B cell (primary cell): Measurements from ENCODE around the gene SSU72. TPM values are rescaled to one million over a fixed set of nuclear protein-coding genes. Genes with fewer than 3 reads are reported as not detected.
A peak's percentile ranks its signal among the peaks of the same experiment; 100 is the strongest.

Experiments
- ATAC-seq: fragments of 200-7000 bp; cut with Tn5 transposase; one replicate; pipeline ENCODE4 v1.10.0; 2021; ENCODE audit warnings: low read depth, mild to moderate bottlenecking, moderate number of reproducible peaks, moderate library complexity
- CTCF ChIA-PET: fragments of 350-600 bp; sonication (Branson Sonifier 250); formaldehyde crosslinking; loops from one replicate; lab custom pipeline; 2021; ENCODE audit warnings: antibody characterized with exemption, inconsistent platforms; lab: Charles Lee
- POLR2A ChIA-PET: fragments of 350-600 bp; sonication (Branson Sonifier 250); formaldehyde crosslinking; loops from one replicate; lab custom pipeline; 2021; ENCODE audit warnings: antibody characterized with exemption; lab: Charles Lee
- DNase-seq: peaks from one replicate; pipeline ENCODE4 v3.0.0; 2013
- H2AFZ ChIP-seq: 2 replicates; pipeline ENCODE4 v1.6.1; 2012; ENCODE audit warnings: mild to moderate bottlenecking, low read depth, low read length; ENCODE audit not compliant: insufficient read depth, poor library complexity, severe bottlenecking
- H3K27ac ChIP-seq, 2 donors: 1 replicate in 1 of 2; 2 replicates in 1 of 2; pipeline ENCODE4 v1.5.1; 2012 to 2013; ENCODE audit warnings: low read length in 2 of 2, mild to moderate bottlenecking in 2 of 2, moderate library complexity in 1 of 2
- H3K27me3 ChIP-seq, 4 experiments: fragments of 200-600 bp in 1 of 4; sonication (generic) in 1 of 4; replicated peaks in 1 of 4; 1 replicate in 2 of 4; 2 replicates in 2 of 4; pipeline versions ENCODE4 v1.6.1 to v1.7.0; 2013 to 2016; ENCODE audit warnings: low read length in 3 of 4, mild to moderate bottlenecking in 2 of 4, mixed read lengths in 1 of 4, moderate library complexity in 1 of 4; ENCODE audit not compliant: insufficient read depth in 4 of 4, control insufficient read depth in 3 of 4; ENCODE audit errors: control extremely low read depth in 1 of 4
- H3K36me3 ChIP-seq, 2 experiments: replicated peaks in 1 of 2; 1 replicate in 1 of 2; 2 replicates in 1 of 2; pipeline versions ENCODE4 v1.6.1 to v1.7.1; 2013; ENCODE audit warnings: low read length in 1 of 2; ENCODE audit not compliant: insufficient read depth in 2 of 2, control insufficient read depth in 1 of 2; ENCODE audit errors: control extremely low read depth in 1 of 2, extremely low read depth in 1 of 2
- H3K4me1 ChIP-seq, 2 donors: fragments of 200-600 bp in 1 of 2; sonication (generic) in 1 of 2; 1 replicate in 1 of 2; 2 replicates in 1 of 2; pipeline versions ENCODE4 v1.5.1 to v1.6.1; 2013 to 2017; ENCODE audit warnings: low read length in 2 of 2; ENCODE audit not compliant: control insufficient read depth in 2 of 2, insufficient read depth in 2 of 2
- H3K4me2 ChIP-seq: replicated peaks from 2 replicates; pipeline ENCODE3; 2012; ENCODE audit warnings: mild to moderate bottlenecking, low read depth, low read length; ENCODE audit not compliant: poor library complexity, severe bottlenecking
- H3K4me3 ChIP-seq, 5 experiments: fragments of 200-600 bp in 1 of 5; sonication (generic) in 1 of 5; 1 replicate in 3 of 5; 2 replicates in 2 of 5; pipeline versions ENCODE4 v1.5.1 to v1.7.0; 2011 to 2016; ENCODE audit warnings: low read length in 4 of 5, mild to moderate bottlenecking in 4 of 5, low read depth in 2 of 5, control low read depth in 1 of 5, moderate library complexity in 1 of 5; ENCODE audit not compliant: insufficient read depth in 1 of 5; ENCODE audit errors: control extremely low read depth in 1 of 5, extremely low read depth in 1 of 5
- H3K79me2 ChIP-seq: fragments of 200-600 bp; sonication (generic); one replicate; pipeline ENCODE4 v1.6.0; 2016; ENCODE audit warnings: low read length; ENCODE audit not compliant: control insufficient read depth, insufficient read depth
- H3K9ac ChIP-seq: fragments of 200-600 bp; sonication (generic); 2 replicates; pipeline ENCODE4 v1.6.1; 2017; ENCODE audit warnings: mild to moderate bottlenecking, low read length, moderate library complexity
- H3K9me3 ChIP-seq, 3 donors: one replicate each; pipeline versions ENCODE4 v1.6.1 to v1.7.1; 2013; ENCODE audit warnings: low read length in 2 of 3; ENCODE audit not compliant: control insufficient read depth in 2 of 3, insufficient read depth in 1 of 3; ENCODE audit errors: control extremely low read depth in 1 of 3
- H4K20me1 ChIP-seq: 2 replicates; pipeline ENCODE4 v1.6.0; 2012; ENCODE audit warnings: mild to moderate bottlenecking, low read length; ENCODE audit not compliant: insufficient read depth, control insufficient read depth, poor library complexity, severe bottlenecking
- H3K27ac Mint-ChIP-seq: one replicate; pipeline ENCODE4 v1.8.0; 2021; ENCODE audit warnings: mixed read lengths
- H3K27me3 Mint-ChIP-seq: one replicate; pipeline ENCODE4 v1.8.0; 2021; ENCODE audit warnings: mixed read lengths
- H3K4me1 Mint-ChIP-seq: one replicate; pipeline ENCODE4 v1.8.0; 2021; ENCODE audit warnings: mixed read lengths
- H3K4me3 Mint-ChIP-seq: one replicate; pipeline ENCODE4 v1.8.0; 2021; ENCODE audit warnings: mixed read lengths
- H3K9me3 Mint-ChIP-seq: one replicate; pipeline ENCODE4 v1.8.0; 2022; ENCODE audit warnings: mixed read lengths; ENCODE audit not compliant: insufficient read depth
- EZH2 ChIP-seq: IDR thresholded peaks from 2 replicates; pipeline ENCODE4 v1.6.1; 2012; ENCODE audit warnings: borderline replicate concordance, low read depth, mild to moderate bottlenecking, moderate library complexity, low read length; ENCODE audit not compliant: insufficient read depth, poor library complexity, severe bottlenecking
- WGBS: methylation state at CpG from one replicate; pipeline ENCODE4 v1.1.5; 2013; ENCODE audit warnings: missing lambda C conversion rate; ENCODE audit not compliant: insufficient coverage; 5-methylcytosine and 5-hydroxymethylcytosine counted together
- intact Hi-C: fragments of 100-400 bp; cut with micrococcal nuclease; formaldehyde crosslinking; loops from one replicate; pipeline ENCODE4 v1.10.0; 2022
- polyA plus RNA-seq: library from polyadenylated mRNA; depleted of rRNA; stranded (reverse); fragments of >200 nt; gene quantifications from 2 replicates; pipeline ENCODE4 v1.2.3, GENCODE V29; 2012
- total RNA-seq, 2 donors: library from RNA; stranded (reverse); fragments of 120-200 nt in 1 of 2; gene quantifications; 1 replicate in 1 of 2; 2 replicates in 1 of 2; pipeline versions ENCODE4 v1.2.3 to v1.2.4, GENCODE V29; 2013 to 2022
- TF ChIP-seq, protein P1 (sequence below): fragments of 200-600 bp; IDR thresholded peaks from one replicate; pipeline ENCODE4 v1.8.0; 2022; ENCODE audit warnings: antibody characterized with exemption, mild to moderate bottlenecking

SSU72 gene
- total and polyA plus RNA-seq, 2 donors (not counting 1 experiment from before 2014, with no cell fraction given): 86.8 to 112 TPM

- TF ChIP-seq, protein P1, sequence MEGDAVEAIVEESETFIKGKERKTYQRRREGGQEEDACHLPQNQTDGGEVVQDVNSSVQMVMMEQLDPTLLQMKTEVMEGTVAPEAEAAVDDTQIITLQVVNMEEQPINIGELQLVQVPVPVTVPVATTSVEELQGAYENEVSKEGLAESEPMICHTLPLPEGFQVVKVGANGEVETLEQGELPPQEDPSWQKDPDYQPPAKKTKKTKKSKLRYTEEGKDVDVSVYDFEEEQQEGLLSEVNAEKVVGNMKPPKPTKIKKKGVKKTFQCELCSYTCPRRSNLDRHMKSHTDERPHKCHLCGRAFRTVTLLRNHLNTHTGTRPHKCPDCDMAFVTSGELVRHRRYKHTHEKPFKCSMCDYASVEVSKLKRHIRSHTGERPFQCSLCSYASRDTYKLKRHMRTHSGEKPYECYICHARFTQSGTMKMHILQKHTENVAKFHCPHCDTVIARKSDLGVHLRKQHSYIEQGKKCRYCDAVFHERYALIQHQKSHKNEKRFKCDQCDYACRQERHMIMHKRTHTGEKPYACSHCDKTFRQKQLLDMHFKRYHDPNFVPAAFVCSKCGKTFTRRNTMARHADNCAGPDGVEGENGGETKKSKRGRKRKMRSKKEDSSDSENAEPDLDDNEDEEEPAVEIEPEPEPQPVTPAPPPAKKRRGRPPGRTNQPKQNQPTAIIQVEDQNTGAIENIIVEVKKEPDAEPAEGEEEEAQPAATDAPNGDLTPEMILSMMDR: no peak
- no peak for TF ChIP-seq EZH2
- H3K9ac ChIP-seq: no peak overlapping the region
- peaks cover 86% of the 10 kb centered on the region for H3K79me2 ChIP-seq
- peaks cover 0 to 10% of the 10 kb centered on the region in 2 donors for H3K4me1 ChIP-seq
- ATAC-seq: no peak
- H4K20me1 ChIP-seq: peaks cover 85% of the 10 kb centered on the region
- H3K9me3 ChIP-seq: no peaks in the 10 kb centered on the region
- H3K4me2 ChIP-seq: no peak overlapping the region
- no peak overlapping the region for H2AFZ ChIP-seq
- no peak overlapping the region for H3K27ac ChIP-seq
- intact Hi-C loops: no loop called here
- H3K4me1 Mint-ChIP-seq: peaks cover 26% of the 10 kb centered on the region
- WGBS: 99% methylated on average over 12 of the region's 12 CpGs
- H3K27ac Mint-ChIP-seq: no peak overlapping the region
- POLR2A ChIA-PET: no interaction called here
- no peak overlapping the region for H3K4me3 Mint-ChIP-seq
- H3K27me3 Mint-ChIP-seq: no peaks in the 10 kb centered on the region
- CTCF ChIA-PET: no interaction called here
- no peak for DNase-seq
- H3K27me3 ChIP-seq: no peaks in the 10 kb centered on the region
- H3K4me3 ChIP-seq: no peak overlapping the region
- peaks cover 0 to 49% of the 10 kb centered on the region in 2 experiments for H3K36me3 ChIP-seq
- H3K9me3 Mint-ChIP-seq: no peaks in the 10 kb centered on the region
These were observed 11.0 kb downstream of the SSU72 start for GRCh38 chr1:1563688-1564087.

DNA sequence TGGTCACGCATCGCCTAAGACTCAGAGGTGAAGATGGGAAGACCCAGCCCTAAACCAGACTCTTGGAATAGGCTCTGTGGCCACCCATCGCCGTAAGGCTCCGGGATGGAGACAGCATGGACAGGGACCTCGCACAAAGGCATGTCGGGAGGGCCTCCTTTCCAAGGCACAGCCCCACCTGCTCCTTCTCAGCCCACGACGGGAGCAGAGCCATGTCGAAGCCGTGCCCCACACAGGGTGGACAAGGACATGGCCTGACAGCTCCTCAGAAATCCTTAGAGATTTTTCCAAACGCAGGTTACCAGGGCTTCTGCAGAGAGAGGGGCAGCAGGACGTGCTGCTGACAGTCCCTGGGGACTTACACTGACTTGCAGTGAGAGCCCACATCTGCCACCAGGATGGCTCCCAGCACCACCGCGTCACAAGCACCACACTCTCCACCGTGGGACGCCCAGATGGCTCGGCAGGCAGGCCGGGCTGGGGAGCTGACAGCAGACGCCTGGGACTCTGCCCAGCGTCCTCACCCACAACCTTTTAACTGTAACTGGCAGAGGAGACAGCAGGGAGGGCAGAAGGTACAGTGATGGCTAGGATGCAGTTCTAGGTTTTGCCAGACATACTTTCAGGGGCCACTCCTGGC lies 12.0 kb downstream of the SSU72 start:
- WGBS: 93% methylated on average over 19 of the region's 21 CpGs
- CTCF ChIA-PET: no interaction called here
- Histone ChIP-seq H2AFZ (no peak overlapping the region), H3K9me3 (no peaks in the 10 kb centered on the region), H3K4me3 (no peak overlapping the region), H4K20me1 (peaks cover 78% of the 10 kb centered on the region), H3K36me3 (peaks cover 0 to 49% of the 10 kb centered on the region in 2 experiments), H3K4me1 (peaks cover 0 to 6% of the 10 kb centered on the region in 2 donors), H3K79me2 (peaks cover 79% of the 10 kb centered on the region), H3K4me2 (no peak overlapping the region), H3K27me3 (no peaks in the 10 kb centered on the region), H3K27ac (no peak overlapping the region), H3K9ac (no peak overlapping the region)
- ATAC-seq (no peak), DNase-seq (no peak)
- intact Hi-C loops: no loop called here
- H3K27ac Mint-ChIP-seq: peak overlapping the region; percentile 37
- no peak for TF ChIP-seq EZH2
- TF ChIP-seq, protein P1: no peak
- no peak overlapping the region for H3K4me3 Mint-ChIP-seq
- no peaks in the 10 kb centered on the region for H3K9me3 Mint-ChIP-seq
- H3K4me1 Mint-ChIP-seq: peaks cover 23% of the 10 kb centered on the region
- POLR2A ChIA-PET: no interaction called here
- no peaks in the 10 kb centered on the region for H3K27me3 Mint-ChIP-seq
